ENCODE data around the gene PHKA2. TPM values are rescaled to one million over a fixed set of nuclear protein-coding genes. Genes with fewer than 3 reads are reported as not detected.
"Not testable (repeated sequence)": the region's sequence is repeated elsewhere in the genome, so short reads cannot be mapped to it uniquely, and the experiment has no call there.

PHKA2 gene, protein sequence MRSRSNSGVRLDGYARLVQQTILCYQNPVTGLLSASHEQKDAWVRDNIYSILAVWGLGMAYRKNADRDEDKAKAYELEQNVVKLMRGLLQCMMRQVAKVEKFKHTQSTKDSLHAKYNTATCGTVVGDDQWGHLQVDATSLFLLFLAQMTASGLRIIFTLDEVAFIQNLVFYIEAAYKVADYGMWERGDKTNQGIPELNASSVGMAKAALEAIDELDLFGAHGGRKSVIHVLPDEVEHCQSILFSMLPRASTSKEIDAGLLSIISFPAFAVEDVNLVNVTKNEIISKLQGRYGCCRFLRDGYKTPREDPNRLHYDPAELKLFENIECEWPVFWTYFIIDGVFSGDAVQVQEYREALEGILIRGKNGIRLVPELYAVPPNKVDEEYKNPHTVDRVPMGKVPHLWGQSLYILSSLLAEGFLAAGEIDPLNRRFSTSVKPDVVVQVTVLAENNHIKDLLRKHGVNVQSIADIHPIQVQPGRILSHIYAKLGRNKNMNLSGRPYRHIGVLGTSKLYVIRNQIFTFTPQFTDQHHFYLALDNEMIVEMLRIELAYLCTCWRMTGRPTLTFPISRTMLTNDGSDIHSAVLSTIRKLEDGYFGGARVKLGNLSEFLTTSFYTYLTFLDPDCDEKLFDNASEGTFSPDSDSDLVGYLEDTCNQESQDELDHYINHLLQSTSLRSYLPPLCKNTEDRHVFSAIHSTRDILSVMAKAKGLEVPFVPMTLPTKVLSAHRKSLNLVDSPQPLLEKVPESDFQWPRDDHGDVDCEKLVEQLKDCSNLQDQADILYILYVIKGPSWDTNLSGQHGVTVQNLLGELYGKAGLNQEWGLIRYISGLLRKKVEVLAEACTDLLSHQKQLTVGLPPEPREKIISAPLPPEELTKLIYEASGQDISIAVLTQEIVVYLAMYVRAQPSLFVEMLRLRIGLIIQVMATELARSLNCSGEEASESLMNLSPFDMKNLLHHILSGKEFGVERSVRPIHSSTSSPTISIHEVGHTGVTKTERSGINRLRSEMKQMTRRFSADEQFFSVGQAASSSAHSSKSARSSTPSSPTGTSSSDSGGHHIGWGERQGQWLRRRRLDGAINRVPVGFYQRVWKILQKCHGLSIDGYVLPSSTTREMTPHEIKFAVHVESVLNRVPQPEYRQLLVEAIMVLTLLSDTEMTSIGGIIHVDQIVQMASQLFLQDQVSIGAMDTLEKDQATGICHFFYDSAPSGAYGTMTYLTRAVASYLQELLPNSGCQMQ
- total RNA-seq (13.0 TPM), polyA plus RNA-seq (35.0 TPM)
- long read RNA-seq, donor 1: 0 reads
- long read RNA-seq, donor 2, full-length matches to known transcripts: 5 of 5 reads
- long read RNA-seq, donor 2, partial matches to known transcripts: 0 of 5 reads
- long read RNA-seq, donor 2, other reads (novel, unspliced or antisense): 0 of 5 reads
- long read RNA-seq, donor 3, full-length matches to known transcripts: 2 of 2 reads
- long read RNA-seq, donor 3, partial matches to known transcripts: 0 of 2 reads
- long read RNA-seq, donor 3, other reads (novel, unspliced or antisense): 0 of 2 reads
- long read RNA-seq, donor 4, full-length matches to known transcripts: 2 of 2 reads
- long read RNA-seq, donor 4, partial matches to known transcripts: 0 of 2 reads
- long read RNA-seq, donor 4, other reads (novel, unspliced or antisense): 0 of 2 reads
- long read RNA-seq, donor 5, partial matches to known transcripts: 0 of 6 reads
- long read RNA-seq, donor 5, other reads (novel, unspliced or antisense): 0 of 6 reads
- long read RNA-seq, donor 6: 0 reads
- long read RNA-seq, donor 7, partial matches to known transcripts: 0 of 4 reads
- long read RNA-seq, donor 7, other reads (novel, unspliced or antisense): 0 of 4 reads
- long read RNA-seq, donor 8, full-length matches to known transcripts: 3 of 3 reads
- long read RNA-seq, donor 8, partial matches to known transcripts: 0 of 3 reads
- long read RNA-seq, donor 8, other reads (novel, unspliced or antisense): 0 of 3 reads
- long read RNA-seq, donor 9, partial matches to known transcripts: 0 of 2 reads
- long read RNA-seq, donor 9, other reads (novel, unspliced or antisense): 0 of 2 reads
- long read RNA-seq, donor 10, partial matches to known transcripts: 0 of 3 reads
- long read RNA-seq, donor 10, other reads (novel, unspliced or antisense): 0 of 3 reads

DNA sequence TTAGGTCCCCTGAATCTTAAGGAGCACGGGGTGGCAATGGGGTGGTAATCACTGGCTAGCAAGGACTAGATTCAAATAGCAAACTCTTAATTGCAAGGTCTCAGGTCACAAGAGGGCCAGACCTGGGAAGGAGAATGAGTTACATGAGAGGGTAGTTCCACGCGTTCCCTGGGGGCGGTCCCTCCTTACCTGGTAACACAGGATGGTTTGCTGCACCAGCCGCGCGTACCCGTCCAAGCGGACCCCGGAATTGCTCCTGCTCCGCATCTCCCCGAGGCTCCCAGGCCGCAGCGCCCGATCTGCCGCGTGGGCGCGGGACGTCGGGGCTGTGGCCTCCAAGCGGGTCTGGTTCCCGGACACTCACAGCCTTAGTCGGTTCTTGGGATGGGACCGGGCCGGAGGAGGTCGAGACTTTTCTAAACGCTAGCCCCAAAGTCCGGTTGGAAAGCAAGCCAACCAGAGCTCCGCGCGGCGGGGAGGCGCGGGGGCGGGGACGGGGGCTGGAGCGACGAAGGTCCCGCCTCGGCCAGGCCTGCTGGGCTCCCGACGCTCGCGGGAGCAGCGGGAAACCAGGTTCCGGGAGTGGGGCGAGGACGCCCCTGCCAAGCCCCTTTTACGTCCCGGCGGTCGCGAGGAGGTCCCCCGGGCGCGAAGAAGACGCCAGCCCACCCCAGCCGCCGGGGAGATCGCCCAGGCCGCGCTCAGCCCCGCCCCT is at the start of gene PHKA2:
TSS of gene PHKA2 (minus strand) at position 449 of the 715 bp plus-strand sequence. CDS start at position 267, 182 bp downstream.
- DNase-seq (ENCODE audit: low read depth in 6 of 9, low spot score in 9 of 9): peak in 4 of 9 donors; percentile 1 to 18 (median 4)
- H3K27ac ChIP-seq (ENCODE audit: low read depth in 1 of 2, low read length in 1 of 2): peak within 1 kb of the TSS; percentile 85 to 89
- H3K9me3 ChIP-seq (ENCODE audit: control insufficient read depth in 2 of 2, insufficient read depth in 1 of 2, low read length in 1 of 2): no peaks in the 10 kb centered on the region
- no peaks in the 10 kb centered on the region for H3K36me3 ChIP-seq (ENCODE audit: control insufficient read depth in 2 of 2, insufficient read depth in 2 of 2, low read length in 1 of 2)
- WGBS: under 1% methylated on average over 64 of the region's 64 CpGs
- peak within 1 kb of the TSS; percentile 71 to 72 for H3K4me3 ChIP-seq (ENCODE audit: low read length in 2 of 2)
- H3K4me1 ChIP-seq (ENCODE audit: control insufficient read depth in 2 of 2, insufficient read depth in 2 of 2, low read length in 2 of 2): peaks cover 8 to 18% of the 10 kb centered on the region in 2 donors
- H3K27me3 ChIP-seq (ENCODE audit: control insufficient read depth in 2 of 2, insufficient read depth in 1 of 2, low read length in 1 of 2): peaks cover 0 to 3% of the 10 kb centered on the region in 2 donors

- DNase-seq (ENCODE audit: low read depth in 6 of 9, low spot score in 9 of 9): no peak
- H3K27me3 ChIP-seq (ENCODE audit: control insufficient read depth in 2 of 2, insufficient read depth in 1 of 2, low read length in 1 of 2): no peaks in the 10 kb centered on the region
- H3K4me1 ChIP-seq (ENCODE audit: control insufficient read depth in 2 of 2, insufficient read depth in 2 of 2, low read length in 2 of 2): no peaks in the 10 kb centered on the region
- H3K4me3 ChIP-seq (ENCODE audit: low read length in 2 of 2): no peak overlapping the region
- H3K27ac ChIP-seq (ENCODE audit: low read depth in 1 of 2, low read length in 1 of 2): no peak overlapping the region
- H3K36me3 ChIP-seq (ENCODE audit: control insufficient read depth in 2 of 2, insufficient read depth in 2 of 2, low read length in 1 of 2): no peaks in the 10 kb centered on the region
- H3K9me3 ChIP-seq (ENCODE audit: control insufficient read depth in 2 of 2, insufficient read depth in 1 of 2, low read length in 1 of 2): no peaks in the 10 kb centered on the region
- WGBS: 98% methylated on average over 3 of the region's 3 CpGs
Measured at GRCh38 chrX:19030805-19031204, 46.9 kb upstream of the PHKA2 start.

DNA sequence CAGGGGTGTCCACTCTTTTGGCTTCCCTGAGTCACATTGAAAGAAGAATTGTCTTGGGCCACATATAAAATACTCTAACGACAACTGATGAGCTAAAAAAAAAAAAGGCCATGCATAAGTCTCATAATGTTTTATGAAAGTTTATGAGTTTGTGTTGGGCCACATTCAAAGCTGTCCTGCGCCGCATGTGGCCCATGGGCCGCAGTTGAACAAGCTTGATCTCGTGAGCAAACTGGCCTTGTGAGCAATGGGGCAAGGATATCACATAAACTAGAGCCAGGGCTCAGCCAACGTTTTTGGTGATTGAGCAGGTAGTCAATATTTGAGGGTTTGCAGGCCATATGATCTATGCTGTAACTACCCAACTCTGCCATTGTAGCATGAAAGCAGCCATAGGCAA is 44.6 kb upstream of the PHKA2 start:
- no peaks in the 10 kb centered on the region for H3K4me1 ChIP-seq (ENCODE audit: control insufficient read depth in 2 of 2, insufficient read depth in 2 of 2, low read length in 2 of 2)
- H3K4me3 ChIP-seq (ENCODE audit: low read length in 2 of 2): no peak overlapping the region
- H3K36me3 ChIP-seq (ENCODE audit: control insufficient read depth in 2 of 2, insufficient read depth in 2 of 2, low read length in 1 of 2): no peaks in the 10 kb centered on the region
- H3K27ac ChIP-seq (ENCODE audit: low read depth in 1 of 2, low read length in 1 of 2): no peak overlapping the region
- H3K9me3 ChIP-seq (ENCODE audit: control insufficient read depth in 2 of 2, insufficient read depth in 1 of 2, low read length in 1 of 2): no peaks in the 10 kb centered on the region
- H3K27me3 ChIP-seq (ENCODE audit: control insufficient read depth in 2 of 2, insufficient read depth in 1 of 2, low read length in 1 of 2): no peaks in the 10 kb centered on the region
- no peak for DNase-seq (ENCODE audit: low read depth in 6 of 9, low spot score in 9 of 9)
- 95% methylated on average over 6 of the region's 6 CpGs for WGBS

DNA sequence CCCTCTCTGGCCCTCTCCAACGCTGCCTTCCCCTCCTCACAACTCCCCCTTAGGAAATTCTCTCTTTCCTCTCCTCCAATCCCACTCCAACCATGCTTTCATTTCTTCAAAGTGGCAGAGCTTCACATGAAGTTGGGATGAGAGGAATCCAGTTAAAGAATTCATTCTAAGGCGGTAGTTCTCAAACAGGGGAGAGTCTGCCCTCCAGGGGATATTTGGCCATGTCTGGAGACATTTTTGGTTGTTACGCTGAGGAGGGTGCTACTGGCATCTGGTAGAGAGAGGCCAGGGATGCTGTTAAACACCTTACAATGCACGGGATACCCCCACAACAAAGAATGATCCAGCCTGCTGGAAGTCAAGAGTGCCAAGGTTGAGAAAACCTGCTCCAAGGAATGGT is 40.5 kb upstream of the PHKA2 start:
- Histone ChIP-seq H3K4me3 (ENCODE audit: low read length in 2 of 2) (no peak overlapping the region), H3K27me3 (ENCODE audit: control insufficient read depth in 2 of 2, insufficient read depth in 1 of 2, low read length in 1 of 2) (no peaks in the 10 kb centered on the region), H3K4me1 (ENCODE audit: control insufficient read depth in 2 of 2, insufficient read depth in 2 of 2, low read length in 2 of 2) (no peaks in the 10 kb centered on the region), H3K9me3 (ENCODE audit: control insufficient read depth in 2 of 2, insufficient read depth in 1 of 2, low read length in 1 of 2) (no peaks in the 10 kb centered on the region), H3K36me3 (ENCODE audit: control insufficient read depth in 2 of 2, insufficient read depth in 2 of 2, low read length in 1 of 2) (no peaks in the 10 kb centered on the region), H3K27ac (ENCODE audit: low read depth in 1 of 2, low read length in 1 of 2) (no peak overlapping the region)
- 95% methylated on average over 4 of the region's 4 CpGs for WGBS
- no peak for DNase-seq (ENCODE audit: low read depth in 6 of 9, low spot score in 9 of 9)

GRCh38 chrX:19019996-19020395 is 36.1 kb upstream of the PHKA2 start:
- no peaks in the 10 kb centered on the region for H3K27me3 ChIP-seq (ENCODE audit: control insufficient read depth in 2 of 2, insufficient read depth in 1 of 2, low read length in 1 of 2)
- DNase-seq (ENCODE audit: low read depth in 6 of 9, low spot score in 9 of 9): no peak
- WGBS: 100% methylated on average over 2 of the region's 2 CpGs
- no peak overlapping the region for H3K27ac ChIP-seq (ENCODE audit: low read depth in 1 of 2, low read length in 1 of 2)
- no peaks in the 10 kb centered on the region for H3K36me3 ChIP-seq (ENCODE audit: control insufficient read depth in 2 of 2, insufficient read depth in 2 of 2, low read length in 1 of 2)
- H3K4me1 ChIP-seq (ENCODE audit: control insufficient read depth in 2 of 2, insufficient read depth in 2 of 2, low read length in 2 of 2): no peaks in the 10 kb centered on the region
- H3K4me3 ChIP-seq (ENCODE audit: low read length in 2 of 2): no peak overlapping the region
- H3K9me3 ChIP-seq (ENCODE audit: control insufficient read depth in 2 of 2, insufficient read depth in 1 of 2, low read length in 1 of 2): no peaks in the 10 kb centered on the region

DNA sequence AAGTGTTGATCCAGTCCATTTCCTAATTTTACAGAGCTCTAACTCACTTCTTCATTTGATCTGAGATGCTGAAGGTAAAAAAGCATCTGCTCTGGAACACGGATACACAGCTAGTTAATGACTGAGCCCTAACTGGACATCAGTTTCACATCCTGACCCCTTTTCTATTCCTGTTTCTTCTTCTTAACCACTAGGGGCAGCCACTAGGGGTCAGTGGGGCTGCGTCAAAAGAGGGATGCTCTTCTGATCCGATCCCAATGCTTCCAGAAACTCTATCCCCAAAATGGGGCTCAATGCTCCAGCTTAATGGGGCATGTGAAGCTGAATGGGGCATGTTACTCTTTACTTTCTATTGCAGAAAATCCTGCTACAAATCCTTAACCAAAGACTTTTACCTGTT is 33.4 kb upstream of the PHKA2 start:
- Histone ChIP-seq H3K27me3 (ENCODE audit: control insufficient read depth in 2 of 2, insufficient read depth in 1 of 2, low read length in 1 of 2) (no peaks in the 10 kb centered on the region), H3K4me3 (ENCODE audit: low read length in 2 of 2) (no peak overlapping the region), H3K4me1 (ENCODE audit: control insufficient read depth in 2 of 2, insufficient read depth in 2 of 2, low read length in 2 of 2) (no peaks in the 10 kb centered on the region), H3K9me3 (ENCODE audit: control insufficient read depth in 2 of 2, insufficient read depth in 1 of 2, low read length in 1 of 2) (no peaks in the 10 kb centered on the region), H3K27ac (ENCODE audit: low read depth in 1 of 2, low read length in 1 of 2) (no peak overlapping the region), H3K36me3 (ENCODE audit: control insufficient read depth in 2 of 2, insufficient read depth in 2 of 2, low read length in 1 of 2) (no peaks in the 10 kb centered on the region)
- WGBS: 66% methylated on average over 3 of the region's 3 CpGs
- DNase-seq (ENCODE audit: low read depth in 6 of 9, low spot score in 9 of 9): no peak

- 97% methylated on average over 7 of the region's 8 CpGs for WGBS
- not testable (repeated sequence) for H3K27ac ChIP-seq (ENCODE audit: low read depth in 1 of 2, low read length in 1 of 2); H3K36me3 ChIP-seq (ENCODE audit: control insufficient read depth in 2 of 2, insufficient read depth in 2 of 2, low read length in 1 of 2); DNase-seq (ENCODE audit: low read depth in 6 of 9, low spot score in 9 of 9); H3K9me3 ChIP-seq (ENCODE audit: control insufficient read depth in 2 of 2, insufficient read depth in 1 of 2, low read length in 1 of 2); H3K27me3 ChIP-seq (ENCODE audit: control insufficient read depth in 2 of 2, insufficient read depth in 1 of 2, low read length in 1 of 2); H3K4me1 ChIP-seq (ENCODE audit: control insufficient read depth in 2 of 2, insufficient read depth in 2 of 2, low read length in 2 of 2); H3K4me3 ChIP-seq (ENCODE audit: low read length in 2 of 2)
Measured at GRCh38 chrX:19016614-19017013, 32.7 kb upstream of the PHKA2 start.
